ENCODE results near the gene RNF167.

RNF167 gene

DNA sequence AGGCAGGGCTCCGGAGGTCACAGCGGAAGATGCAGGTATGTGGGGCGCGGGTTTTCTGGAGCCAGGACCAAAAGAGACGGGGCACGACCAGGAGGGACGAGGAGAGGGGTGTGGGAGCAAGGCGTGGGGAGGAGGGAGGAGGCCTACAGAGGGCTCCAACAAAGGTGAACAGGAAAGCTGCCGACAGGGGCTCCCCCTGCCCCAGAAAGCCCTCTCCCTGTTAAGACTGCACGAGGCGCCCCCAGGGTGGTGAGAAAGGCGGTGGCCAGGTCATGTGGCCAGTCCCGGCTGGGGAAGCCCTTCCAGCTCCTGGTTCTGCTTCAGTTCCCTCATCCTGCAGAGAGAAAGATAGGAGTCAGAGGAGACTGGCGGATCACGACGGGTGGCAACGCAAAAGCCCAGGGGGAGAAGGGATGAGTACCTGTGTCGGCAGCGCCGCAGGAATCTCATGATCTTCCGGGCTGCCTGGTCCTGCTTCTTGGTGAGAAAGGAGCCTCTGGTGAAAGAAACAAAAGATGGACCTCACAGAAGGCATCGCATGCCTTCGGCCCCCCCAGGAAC lies 28.5 kb downstream of the RNF167 start:
- Histone ChIP-seq H3K9me3 (ENCODE audit: control insufficient read depth in 1 of 2, low read length in 2 of 2) (no peaks in the 10 kb centered on the region), H3K27ac (ENCODE audit: low read depth, low read length) (peak overlapping the region; percentile 79), H3K4me1 (ENCODE audit: control insufficient read depth in 1 of 2, insufficient read depth in 2 of 2, low read length in 2 of 2) (peaks cover 11 to 25% of the 10 kb centered on the region in 2 donors), H3K4me3 (ENCODE audit: low read depth in 1 of 2, low read length in 2 of 2) (peak overlapping the region; percentile 74 to 83), H3K36me3 (ENCODE audit: control insufficient read depth in 1 of 2, insufficient read depth in 2 of 2, low read length in 2 of 2) (peaks cover 11 to 38% of the 10 kb centered on the region in 2 donors), H3K9ac (ENCODE audit: low read depth in 1 of 2, low read length in 2 of 2) (peak overlapping the region; percentile 65 to 68), H3K27me3 (ENCODE audit: control insufficient read depth in 1 of 2, insufficient read depth in 2 of 2, low read length in 2 of 2) (no peaks in the 10 kb centered on the region)

DNA sequence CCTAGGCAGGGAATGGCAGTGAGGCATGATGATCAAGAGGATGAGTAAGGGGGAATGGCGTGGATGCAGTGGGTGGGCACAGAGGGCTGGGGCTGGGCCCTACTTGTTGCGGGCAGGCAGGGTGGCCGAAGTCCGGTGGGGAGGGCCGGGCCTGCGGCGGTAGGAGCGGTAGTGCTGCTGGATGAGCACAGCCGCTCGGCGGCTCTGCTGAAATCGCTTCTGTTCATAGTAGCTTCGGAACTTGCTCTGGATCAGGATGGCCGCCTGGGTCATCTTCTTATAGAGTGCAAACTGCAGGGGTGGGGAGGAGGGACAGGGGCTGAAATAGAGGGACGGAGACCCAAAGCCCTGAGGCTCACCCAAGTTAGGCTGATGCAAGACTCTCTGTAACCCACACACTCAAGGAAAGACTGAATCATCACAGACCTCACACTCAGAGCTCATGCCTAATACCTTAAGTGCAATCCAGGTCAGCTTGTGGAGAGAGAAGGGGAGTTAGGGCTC lies 29.0 kb downstream of the RNF167 start:
- no peaks in the 10 kb centered on the region for H3K9me3 ChIP-seq (ENCODE audit: control insufficient read depth in 1 of 2, low read length in 2 of 2)
- H3K27ac ChIP-seq (ENCODE audit: low read depth, low read length): no peak overlapping the region
- peaks cover 11 to 25% of the 10 kb centered on the region in 2 donors for H3K4me1 ChIP-seq (ENCODE audit: control insufficient read depth in 1 of 2, insufficient read depth in 2 of 2, low read length in 2 of 2)
- H3K27me3 ChIP-seq (ENCODE audit: control insufficient read depth in 1 of 2, insufficient read depth in 2 of 2, low read length in 2 of 2): no peaks in the 10 kb centered on the region
- H3K9ac ChIP-seq (ENCODE audit: low read depth in 1 of 2, low read length in 2 of 2): peak overlapping the region in 1 of 2 donors; percentile 68
- peaks cover 13 to 43% of the 10 kb centered on the region in 2 donors for H3K36me3 ChIP-seq (ENCODE audit: control insufficient read depth in 1 of 2, insufficient read depth in 2 of 2, low read length in 2 of 2)
- H3K4me3 ChIP-seq (ENCODE audit: low read depth in 1 of 2, low read length in 2 of 2): peak overlapping the region; percentile 74 to 83

DNA sequence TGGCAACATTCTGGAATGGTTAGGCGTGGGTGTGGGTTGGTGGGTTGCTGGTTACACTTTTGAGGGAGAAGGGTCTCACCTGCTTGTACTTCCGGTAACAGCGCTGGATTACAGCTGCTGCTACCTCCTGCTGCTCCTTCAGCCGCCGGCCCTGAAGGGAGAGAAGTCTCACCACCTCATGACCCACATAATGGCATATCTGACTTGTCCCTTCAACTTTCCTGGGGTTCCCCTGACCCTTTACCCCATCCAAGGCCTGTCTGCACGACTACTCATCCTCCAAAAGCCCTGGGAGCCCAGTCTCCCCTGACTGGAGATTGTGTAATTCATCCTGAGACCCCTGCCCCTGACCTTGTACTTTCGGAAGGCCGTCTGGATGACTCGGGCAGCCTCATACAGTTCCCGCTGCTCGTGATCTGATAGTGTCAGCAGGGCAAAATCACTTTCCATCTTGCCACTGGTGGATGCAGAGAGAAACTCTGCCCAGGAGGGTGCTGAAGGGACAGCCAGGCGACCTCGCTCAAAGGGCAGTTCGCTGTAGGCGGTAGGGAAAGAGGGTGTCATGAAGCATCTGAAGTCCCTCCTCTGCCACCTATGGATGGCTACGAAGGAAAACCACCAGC lies 29.6 kb downstream of the RNF167 start:
- peak overlapping the region in 1 of 2 donors; percentile 68 for H3K9ac ChIP-seq (ENCODE audit: low read depth in 1 of 2, low read length in 2 of 2)
- H3K27ac ChIP-seq (ENCODE audit: low read depth, low read length): no peak overlapping the region
- H3K4me3 ChIP-seq (ENCODE audit: low read depth in 1 of 2, low read length in 2 of 2): peak overlapping the region; percentile 29 to 74
- no peaks in the 10 kb centered on the region for H3K27me3 ChIP-seq (ENCODE audit: control insufficient read depth in 1 of 2, insufficient read depth in 2 of 2, low read length in 2 of 2)
- H3K9me3 ChIP-seq (ENCODE audit: control insufficient read depth in 1 of 2, low read length in 2 of 2): no peaks in the 10 kb centered on the region
- H3K36me3 ChIP-seq (ENCODE audit: control insufficient read depth in 1 of 2, insufficient read depth in 2 of 2, low read length in 2 of 2): peaks cover 19 to 49% of the 10 kb centered on the region in 2 donors
- H3K4me1 ChIP-seq (ENCODE audit: control insufficient read depth in 1 of 2, insufficient read depth in 2 of 2, low read length in 2 of 2): peaks cover 11 to 25% of the 10 kb centered on the region in 2 donors

DNA sequence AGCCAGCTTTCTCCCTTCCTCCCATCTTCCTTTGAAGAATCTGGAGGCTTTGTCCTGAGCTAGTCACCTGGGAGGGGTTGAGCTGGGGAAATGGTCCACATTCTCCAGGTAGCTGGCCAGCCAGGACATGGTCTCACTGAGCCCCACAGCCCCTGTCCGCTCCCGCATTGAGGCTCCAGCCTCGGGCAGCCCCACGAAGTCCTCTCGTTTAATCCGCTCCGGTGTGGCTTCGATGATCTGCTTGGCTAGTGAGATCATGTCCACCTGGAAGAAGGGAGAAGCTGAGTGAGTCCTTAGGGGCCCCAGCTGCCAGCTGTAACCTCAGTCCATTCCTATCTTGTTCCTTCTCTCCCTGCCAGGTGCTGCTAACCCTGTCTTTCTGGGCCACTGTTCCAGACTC lies 30.2 kb downstream of the RNF167 start:
- H3K9ac ChIP-seq (ENCODE audit: low read depth in 1 of 2, low read length in 2 of 2): no peak overlapping the region
- no peaks in the 10 kb centered on the region for H3K9me3 ChIP-seq (ENCODE audit: control insufficient read depth in 1 of 2, low read length in 2 of 2)
- no peak overlapping the region for H3K27ac ChIP-seq (ENCODE audit: low read depth, low read length)
- H3K4me1 ChIP-seq (ENCODE audit: control insufficient read depth in 1 of 2, insufficient read depth in 2 of 2, low read length in 2 of 2): peaks cover 11 to 25% of the 10 kb centered on the region in 2 donors
- no peak overlapping the region for H3K4me3 ChIP-seq (ENCODE audit: low read depth in 1 of 2, low read length in 2 of 2)
- H3K27me3 ChIP-seq (ENCODE audit: control insufficient read depth in 1 of 2, insufficient read depth in 2 of 2, low read length in 2 of 2): no peaks in the 10 kb centered on the region
- H3K36me3 ChIP-seq (ENCODE audit: control insufficient read depth in 1 of 2, insufficient read depth in 2 of 2, low read length in 2 of 2): peaks cover 23 to 54% of the 10 kb centered on the region in 2 donors

DNA sequence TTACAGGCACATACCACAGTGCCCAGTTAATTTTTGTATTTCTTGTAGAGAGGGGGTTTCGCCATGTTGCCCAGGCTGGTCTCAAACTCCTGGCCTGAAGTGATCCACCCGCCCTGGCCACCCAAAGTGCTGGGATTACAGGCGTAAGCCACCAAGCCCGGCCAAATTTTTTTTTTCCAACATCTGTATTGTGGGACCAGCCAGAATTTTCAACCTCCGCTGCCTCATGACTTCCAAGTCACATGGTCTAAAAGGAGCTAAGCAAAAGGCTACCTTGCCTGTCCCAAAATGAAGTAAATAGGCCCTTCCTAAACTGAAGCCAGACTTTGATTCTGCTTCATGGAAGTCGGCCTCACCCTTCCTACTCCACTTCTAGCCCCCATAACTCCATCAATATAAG lies 31.8 kb downstream of the RNF167 start:
- H3K9ac ChIP-seq (ENCODE audit: low read depth in 1 of 2, low read length in 2 of 2): no peak overlapping the region
- no peak overlapping the region for H3K4me3 ChIP-seq (ENCODE audit: low read depth in 1 of 2, low read length in 2 of 2)
- H3K9me3 ChIP-seq (ENCODE audit: control insufficient read depth in 1 of 2, low read length in 2 of 2): no peaks in the 10 kb centered on the region
- peaks cover 27 to 59% of the 10 kb centered on the region in 2 donors for H3K36me3 ChIP-seq (ENCODE audit: control insufficient read depth in 1 of 2, insufficient read depth in 2 of 2, low read length in 2 of 2)
- no peak overlapping the region for H3K27ac ChIP-seq (ENCODE audit: low read depth, low read length)
- H3K27me3 ChIP-seq (ENCODE audit: control insufficient read depth in 1 of 2, insufficient read depth in 2 of 2, low read length in 2 of 2): no peaks in the 10 kb centered on the region
- H3K4me1 ChIP-seq (ENCODE audit: control insufficient read depth in 1 of 2, insufficient read depth in 2 of 2, low read length in 2 of 2): peaks cover 5 to 18% of the 10 kb centered on the region in 2 donors

DNA sequence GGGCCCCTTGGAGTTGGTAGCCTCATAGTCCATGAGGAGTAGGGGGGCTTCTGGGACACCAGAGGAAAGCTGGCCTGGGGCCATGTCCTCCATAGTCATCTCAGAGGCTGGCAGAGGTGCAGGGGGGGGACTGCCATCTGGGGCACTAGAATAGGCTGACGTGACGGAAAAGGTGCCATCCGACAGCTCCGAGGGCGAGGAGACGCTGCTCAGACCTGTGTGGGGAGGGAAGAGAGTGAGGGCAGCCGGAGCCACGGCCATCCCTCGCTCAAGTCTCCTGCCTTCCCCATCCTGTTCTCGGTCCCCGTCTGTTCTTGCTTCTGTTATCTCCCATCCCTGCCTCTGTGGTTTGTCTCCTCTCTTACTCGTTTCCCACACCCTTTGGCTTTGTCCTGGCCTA lies 32.3 kb downstream of the RNF167 start:
- H3K9me3 ChIP-seq (ENCODE audit: control insufficient read depth in 1 of 2, low read length in 2 of 2): no peaks in the 10 kb centered on the region
- H3K4me1 ChIP-seq (ENCODE audit: control insufficient read depth in 1 of 2, insufficient read depth in 2 of 2, low read length in 2 of 2): peaks cover 5 to 18% of the 10 kb centered on the region in 2 donors
- H3K4me3 ChIP-seq (ENCODE audit: low read depth in 1 of 2, low read length in 2 of 2): no peak overlapping the region
- no peak overlapping the region for H3K27ac ChIP-seq (ENCODE audit: low read depth, low read length)
- H3K36me3 ChIP-seq (ENCODE audit: control insufficient read depth in 1 of 2, insufficient read depth in 2 of 2, low read length in 2 of 2): peaks cover 27 to 64% of the 10 kb centered on the region in 2 donors
- no peaks in the 10 kb centered on the region for H3K27me3 ChIP-seq (ENCODE audit: control insufficient read depth in 1 of 2, insufficient read depth in 2 of 2, low read length in 2 of 2)
- no peak overlapping the region for H3K9ac ChIP-seq (ENCODE audit: low read depth in 1 of 2, low read length in 2 of 2)

DNA sequence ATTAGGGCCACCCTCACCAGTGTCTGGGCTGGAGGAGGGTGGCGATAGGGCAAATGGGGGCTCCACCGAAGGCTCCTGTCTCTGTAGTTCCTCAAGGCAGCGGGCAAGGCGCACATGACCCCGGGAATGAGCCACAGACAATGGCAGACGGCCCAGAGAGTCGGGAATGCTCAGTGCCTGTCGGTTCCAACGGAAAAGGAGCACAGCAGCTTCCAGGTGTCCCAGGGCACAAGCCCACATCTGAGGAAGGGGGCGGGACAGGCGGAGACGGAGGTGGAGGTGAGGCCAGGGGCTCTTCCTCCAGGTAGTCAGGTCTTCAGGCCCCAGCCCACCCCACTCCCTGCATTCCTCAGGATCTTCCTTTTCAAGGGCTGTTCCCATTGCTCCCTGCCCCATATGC lies 32.7 kb downstream of the RNF167 start:
- H3K9me3 ChIP-seq (ENCODE audit: control insufficient read depth in 1 of 2, low read length in 2 of 2): no peaks in the 10 kb centered on the region
- peaks cover 5 to 18% of the 10 kb centered on the region in 2 donors for H3K4me1 ChIP-seq (ENCODE audit: control insufficient read depth in 1 of 2, insufficient read depth in 2 of 2, low read length in 2 of 2)
- H3K4me3 ChIP-seq (ENCODE audit: low read depth in 1 of 2, low read length in 2 of 2): no peak overlapping the region
- H3K27ac ChIP-seq (ENCODE audit: low read depth, low read length): no peak overlapping the region
- no peak overlapping the region for H3K9ac ChIP-seq (ENCODE audit: low read depth in 1 of 2, low read length in 2 of 2)
- no peaks in the 10 kb centered on the region for H3K27me3 ChIP-seq (ENCODE audit: control insufficient read depth in 1 of 2, insufficient read depth in 2 of 2, low read length in 2 of 2)
- H3K36me3 ChIP-seq (ENCODE audit: control insufficient read depth in 1 of 2, insufficient read depth in 2 of 2, low read length in 2 of 2): peaks cover 31 to 68% of the 10 kb centered on the region in 2 donors

DNA sequence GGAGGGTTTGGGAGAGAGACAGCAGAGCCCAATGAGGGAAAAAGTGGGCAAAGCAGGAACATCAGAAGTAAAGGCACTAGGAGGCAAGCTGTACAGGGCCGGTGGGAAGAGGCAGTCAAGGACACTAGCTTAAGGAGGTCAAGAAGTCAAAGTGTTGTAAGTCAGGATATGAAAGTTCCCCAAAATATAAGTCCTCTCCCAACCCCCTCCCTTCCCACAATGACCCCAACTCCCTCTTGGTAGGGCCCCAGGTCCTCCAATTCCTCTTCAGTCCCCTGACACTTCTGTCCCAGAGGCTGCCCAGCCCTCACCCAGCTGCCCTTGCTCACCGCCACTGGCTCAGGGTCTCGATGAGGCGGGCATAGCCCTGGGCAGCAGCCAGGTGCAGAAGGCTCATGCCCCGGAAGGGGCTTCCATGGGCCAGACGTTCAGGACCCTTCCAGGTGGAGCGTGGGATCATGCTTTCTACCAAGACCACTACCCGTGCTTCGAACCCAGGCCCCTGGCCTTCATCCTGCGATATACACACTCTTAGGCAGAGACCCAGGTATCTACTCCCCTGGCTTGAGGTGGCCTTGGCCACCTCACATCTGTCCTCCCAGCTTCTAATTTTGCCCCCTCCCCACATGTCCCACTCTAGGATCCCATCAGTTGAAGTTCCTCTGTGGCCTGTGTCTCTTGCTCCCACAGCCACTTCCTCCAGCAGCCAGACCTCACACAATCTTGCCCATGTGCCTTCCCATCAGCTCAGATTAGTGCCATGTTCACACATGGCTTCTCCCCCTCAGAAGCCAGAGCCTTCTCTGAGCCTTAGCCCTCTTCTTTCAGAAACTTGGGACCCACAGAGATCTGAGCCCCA lies 33.4 kb downstream of the RNF167 start:
- Histone ChIP-seq H3K9ac (ENCODE audit: low read depth in 1 of 2, low read length in 2 of 2) (no peak overlapping the region), H3K27ac (ENCODE audit: low read depth, low read length) (no peak overlapping the region), H3K9me3 (ENCODE audit: control insufficient read depth in 1 of 2, low read length in 2 of 2) (no peaks in the 10 kb centered on the region), H3K4me1 (ENCODE audit: control insufficient read depth in 1 of 2, insufficient read depth in 2 of 2, low read length in 2 of 2) (peaks cover 0 to 11% of the 10 kb centered on the region in 2 donors), H3K4me3 (ENCODE audit: low read depth in 1 of 2, low read length in 2 of 2) (no peak overlapping the region), H3K36me3 (ENCODE audit: control insufficient read depth in 1 of 2, insufficient read depth in 2 of 2, low read length in 2 of 2) (peaks cover 38 to 75% of the 10 kb centered on the region in 2 donors), H3K27me3 (ENCODE audit: control insufficient read depth in 1 of 2, insufficient read depth in 2 of 2, low read length in 2 of 2) (no peaks in the 10 kb centered on the region)

DNA sequence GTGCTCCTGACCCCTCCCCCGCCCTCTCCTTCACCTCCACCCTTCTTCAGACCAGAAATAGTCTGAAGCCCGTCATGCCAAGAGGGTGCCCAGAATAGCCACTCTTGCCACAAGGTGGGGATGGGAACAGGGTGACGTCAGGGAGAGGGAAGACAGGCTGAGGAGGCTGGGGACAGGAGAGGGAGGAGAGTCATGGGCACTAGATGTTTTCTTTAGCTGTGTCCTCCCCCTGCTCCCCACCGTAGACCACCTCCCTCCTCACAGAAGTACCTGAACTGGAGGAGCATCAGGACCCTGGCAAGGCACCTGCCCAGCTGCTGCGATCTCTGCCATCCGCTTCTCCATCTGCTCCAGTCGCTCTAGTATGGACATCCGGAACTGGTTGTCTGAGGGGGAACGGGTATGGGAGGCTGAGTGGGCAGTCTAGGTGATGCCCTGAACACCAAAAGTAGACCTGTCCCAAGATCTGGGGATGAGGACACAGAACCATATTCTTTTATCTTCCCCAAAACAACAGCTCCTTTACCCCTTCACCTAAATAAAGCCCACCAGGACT lies 34.1 kb downstream of the RNF167 start:
- H3K4me3 ChIP-seq (ENCODE audit: low read depth in 1 of 2, low read length in 2 of 2): no peak overlapping the region
- H3K9ac ChIP-seq (ENCODE audit: low read depth in 1 of 2, low read length in 2 of 2): no peak overlapping the region
- H3K27ac ChIP-seq (ENCODE audit: low read depth, low read length): no peak overlapping the region
- H3K4me1 ChIP-seq (ENCODE audit: control insufficient read depth in 1 of 2, insufficient read depth in 2 of 2, low read length in 2 of 2): peaks cover 0 to 4% of the 10 kb centered on the region in 2 donors
- H3K9me3 ChIP-seq (ENCODE audit: control insufficient read depth in 1 of 2, low read length in 2 of 2): no peaks in the 10 kb centered on the region
- no peaks in the 10 kb centered on the region for H3K27me3 ChIP-seq (ENCODE audit: control insufficient read depth in 1 of 2, insufficient read depth in 2 of 2, low read length in 2 of 2)
- peaks cover 44 to 81% of the 10 kb centered on the region in 2 donors for H3K36me3 ChIP-seq (ENCODE audit: control insufficient read depth in 1 of 2, insufficient read depth in 2 of 2, low read length in 2 of 2)

Measured in duodenal mucosa (tissue), 2 donors.